KMS-11 (cell line): ENCODE measurements around the gene TRIP13.
"Not testable (repeated sequence)": the region's sequence is repeated elsewhere in the genome, so short reads cannot be mapped to it uniquely, and the experiment has no call there.

Source experiments
- H2AFZ ChIP-seq: fragments of 200-600 bp; sonication (generic); 2 replicates; pipeline ENCODE4 v1.6.1; 2016; ENCODE audit warnings: antibody characterized with exemption, mixed run types, low read depth
- H3K27ac ChIP-seq: fragments of 200-600 bp; sonication (generic); 2 replicates; pipeline ENCODE4 v1.6.1; 2016; ENCODE audit warnings: mild to moderate bottlenecking, mixed run types
- H3K27me3 ChIP-seq: fragments of 200-600 bp; sonication (generic); 2 replicates; pipeline ENCODE4 v1.6.1; 2017; ENCODE audit warnings: mild to moderate bottlenecking, low read depth, mixed run types, moderate library complexity; ENCODE audit not compliant: insufficient read depth
- H3K36me3 ChIP-seq: fragments of 200-600 bp; sonication (generic); 2 replicates; pipeline ENCODE4 v1.6.1; 2017; ENCODE audit warnings: mild to moderate bottlenecking, mixed run types; ENCODE audit not compliant: insufficient read depth
- H3K4me1 ChIP-seq: fragments of 200-600 bp; sonication (generic); 2 replicates; pipeline ENCODE4 v1.6.1; 2016; ENCODE audit warnings: mild to moderate bottlenecking, low read depth, mixed run types; ENCODE audit not compliant: poor library complexity, severe bottlenecking
- H3K4me2 ChIP-seq: fragments of 200-600 bp; sonication (generic); 2 replicates; pipeline ENCODE4 v1.7.0; 2016; ENCODE audit warnings: mild to moderate bottlenecking, mixed run types
- H3K4me3 ChIP-seq: fragments of 200-600 bp; sonication (generic); IDR thresholded peaks from 2 replicates; pipeline ENCODE4 v1.6.1; 2017; ENCODE audit warnings: low read depth, low read length, mixed read lengths; ENCODE audit not compliant: insufficient read depth
- H3K79me2 ChIP-seq: fragments of 200-600 bp; sonication (generic); 2 replicates; pipeline ENCODE4 v1.6.1; 2016; ENCODE audit warnings: low read depth, mixed run types; ENCODE audit not compliant: insufficient read depth
- H3K9ac ChIP-seq: fragments of 200-600 bp; sonication (generic); 2 replicates; pipeline ENCODE4 v1.6.1; 2016; ENCODE audit warnings: mild to moderate bottlenecking, mixed run types
- H4K20me1 ChIP-seq: fragments of 200-600 bp; sonication (generic); 2 replicates; pipeline ENCODE4 v1.6.1; 2016; ENCODE audit warnings: mild to moderate bottlenecking, mixed run types; ENCODE audit not compliant: insufficient read depth
- TF ChIP-seq, protein P1 (sequence below): fragments of 200-600 bp; sonication (generic); conservative IDR thresholded peaks from 2 replicates; pipeline ENCODE4 v1.6.1; 2017; ENCODE audit warnings: low read depth, mild to moderate bottlenecking, antibody characterized with exemption, low read length, moderate library complexity, mixed read lengths

The TRIP13 gene

DNA sequence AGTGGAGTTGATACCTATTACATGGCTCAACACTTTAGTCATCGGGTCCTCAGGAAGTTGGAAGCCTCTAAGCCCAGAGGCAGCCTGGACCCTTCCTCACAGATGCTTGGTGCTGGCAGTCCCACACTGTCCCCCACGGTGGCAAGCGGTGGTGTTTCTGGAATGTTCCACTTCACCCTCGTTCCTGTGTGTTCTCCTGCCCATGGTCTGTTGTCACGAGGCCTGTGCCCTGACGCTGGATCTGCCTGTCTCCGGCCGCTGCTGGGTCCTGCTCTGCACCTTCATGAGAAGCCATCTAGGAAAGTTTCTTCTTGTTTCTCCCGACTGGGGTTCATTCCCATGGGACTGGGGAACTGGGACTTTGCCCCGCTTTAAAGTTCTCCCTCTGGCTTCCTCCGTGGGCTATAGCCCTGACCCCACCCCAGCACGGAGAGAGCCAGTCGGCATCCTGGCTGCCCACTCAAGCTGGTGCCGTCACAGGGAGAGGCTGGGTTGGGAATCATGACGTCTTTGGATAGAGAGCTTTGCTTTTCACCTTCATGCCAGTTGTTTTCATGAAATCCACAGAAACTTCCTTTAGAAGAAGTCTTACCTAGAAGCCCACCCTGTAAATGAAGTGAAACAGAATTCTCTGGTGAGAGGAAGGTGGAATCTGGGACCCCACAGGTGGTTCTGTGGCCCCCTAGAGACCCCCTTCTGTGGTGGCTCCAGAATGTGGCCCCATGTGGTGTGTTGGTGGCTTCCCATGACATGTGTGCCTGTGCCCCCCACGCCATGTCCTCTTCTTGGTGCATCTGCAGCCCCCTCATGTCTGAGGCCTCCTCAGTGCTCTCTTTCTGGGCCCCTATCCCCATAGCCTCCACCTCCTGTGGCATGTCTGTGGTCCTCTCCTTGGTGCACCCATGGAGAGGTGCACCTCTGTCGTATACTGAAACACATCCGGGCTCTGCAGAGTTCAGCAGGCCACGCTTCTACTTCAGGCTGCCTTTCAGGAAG lies 43.8 kb downstream of the TRIP13 start:
- Histone ChIP-seq H3K4me2 (no peak overlapping the region), H3K27ac (no peak overlapping the region), H3K36me3 (no peaks in the 10 kb centered on the region), H3K4me1 (no peaks in the 10 kb centered on the region), H3K4me3 (no peak overlapping the region), H3K9ac (no peak overlapping the region), H3K27me3 (no peaks in the 10 kb centered on the region), H4K20me1 (no peaks in the 10 kb centered on the region), H3K79me2 (no peaks in the 10 kb centered on the region), H2AFZ (no peak overlapping the region)
- TF ChIP-seq, protein P1, sequence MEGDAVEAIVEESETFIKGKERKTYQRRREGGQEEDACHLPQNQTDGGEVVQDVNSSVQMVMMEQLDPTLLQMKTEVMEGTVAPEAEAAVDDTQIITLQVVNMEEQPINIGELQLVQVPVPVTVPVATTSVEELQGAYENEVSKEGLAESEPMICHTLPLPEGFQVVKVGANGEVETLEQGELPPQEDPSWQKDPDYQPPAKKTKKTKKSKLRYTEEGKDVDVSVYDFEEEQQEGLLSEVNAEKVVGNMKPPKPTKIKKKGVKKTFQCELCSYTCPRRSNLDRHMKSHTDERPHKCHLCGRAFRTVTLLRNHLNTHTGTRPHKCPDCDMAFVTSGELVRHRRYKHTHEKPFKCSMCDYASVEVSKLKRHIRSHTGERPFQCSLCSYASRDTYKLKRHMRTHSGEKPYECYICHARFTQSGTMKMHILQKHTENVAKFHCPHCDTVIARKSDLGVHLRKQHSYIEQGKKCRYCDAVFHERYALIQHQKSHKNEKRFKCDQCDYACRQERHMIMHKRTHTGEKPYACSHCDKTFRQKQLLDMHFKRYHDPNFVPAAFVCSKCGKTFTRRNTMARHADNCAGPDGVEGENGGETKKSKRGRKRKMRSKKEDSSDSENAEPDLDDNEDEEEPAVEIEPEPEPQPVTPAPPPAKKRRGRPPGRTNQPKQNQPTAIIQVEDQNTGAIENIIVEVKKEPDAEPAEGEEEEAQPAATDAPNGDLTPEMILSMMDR: no peak

GRCh38 chr5:937151-937924 lies 44.7 kb downstream of the TRIP13 start:
- no peak overlapping the region for H2AFZ ChIP-seq
- H3K4me1 ChIP-seq: no peaks in the 10 kb centered on the region
- TF ChIP-seq, protein P1: no peak
- no peak overlapping the region for H3K4me2 ChIP-seq
- no peak overlapping the region for H3K4me3 ChIP-seq
- H3K36me3 ChIP-seq: no peaks in the 10 kb centered on the region
- H3K27me3 ChIP-seq: no peaks in the 10 kb centered on the region
- H3K79me2 ChIP-seq: no peaks in the 10 kb centered on the region
- no peak overlapping the region for H3K9ac ChIP-seq
- H3K27ac ChIP-seq: no peak overlapping the region
- H4K20me1 ChIP-seq: no peaks in the 10 kb centered on the region

DNA sequence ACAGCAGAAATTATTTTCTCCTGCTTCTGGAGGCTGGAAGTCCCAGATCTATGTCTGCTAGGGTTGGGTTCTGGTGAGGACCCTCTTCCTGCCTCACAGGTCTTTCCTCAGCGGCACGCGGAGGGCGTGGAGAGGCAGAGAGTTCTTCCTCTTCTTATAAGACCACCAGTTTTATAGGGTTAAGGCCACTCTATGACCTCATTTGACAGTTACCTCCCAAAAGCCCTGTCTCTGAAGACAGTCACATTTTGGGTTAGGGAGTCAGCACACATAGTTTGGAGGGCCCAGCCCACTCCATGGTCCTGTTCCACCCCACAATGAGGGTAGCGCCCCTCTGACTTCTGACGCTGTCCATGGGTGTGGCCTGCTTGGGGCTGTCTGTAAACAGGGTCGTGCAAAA lies 46.7 kb downstream of the TRIP13 start:
- no peak overlapping the region for H3K4me2 ChIP-seq
- H4K20me1 ChIP-seq: no peaks in the 10 kb centered on the region
- no peak overlapping the region for H3K27ac ChIP-seq
- peaks cover 19% of the 10 kb centered on the region for H3K4me1 ChIP-seq
- no peak overlapping the region for H2AFZ ChIP-seq
- H3K27me3 ChIP-seq: no peaks in the 10 kb centered on the region
- no peak overlapping the region for H3K9ac ChIP-seq
- TF ChIP-seq, protein P1: no peak
- H3K79me2 ChIP-seq: no peaks in the 10 kb centered on the region
- no peaks in the 10 kb centered on the region for H3K36me3 ChIP-seq
- H3K4me3 ChIP-seq: no peak overlapping the region

- not testable (repeated sequence) for H2AFZ ChIP-seq, H3K27me3 ChIP-seq, H3K27ac ChIP-seq, H3K9ac ChIP-seq, H3K4me3 ChIP-seq, H3K79me2 ChIP-seq, H3K4me2 ChIP-seq, H3K36me3 ChIP-seq, H4K20me1 ChIP-seq
- peaks cover 31% of the 10 kb centered on the region for H3K4me1 ChIP-seq
Measured at GRCh38 chr5:940741-941140, 48.1 kb downstream of the TRIP13 start.
